GM18909 (cell line): Measurements from ENCODE around the gene DSCAML1.
"Not testable (repeated sequence)": the region's sequence is repeated elsewhere in the genome, so short reads cannot be mapped to it uniquely, and the experiment has no call there.

Experiments used
- ATAC-seq: cut with Tn5 transposase; IDR thresholded peaks from one replicate; pipeline ENCODE4 v1.9.1; 2021; ENCODE audit warnings: mild to moderate bottlenecking; ENCODE audit not compliant: unreplicated experiment, poor library complexity

DSCAML1 gene

GRCh38 chr11:117409511-117409910 lies 387.5 kb downstream of the DSCAML1 start:
- ATAC-seq = no peak

- no peak for ATAC-seq
Observed at GRCh38 chr11:117408356-117408755, 388.7 kb downstream of the DSCAML1 start.

GRCh38 chr11:117407016-117407415 lies 390.0 kb downstream of the DSCAML1 start:
- ATAC-seq = no peak

GRCh38 chr11:117405898-117406297 lies 391.1 kb downstream of the DSCAML1 start:
- ATAC-seq = not testable (repeated sequence)

DNA sequence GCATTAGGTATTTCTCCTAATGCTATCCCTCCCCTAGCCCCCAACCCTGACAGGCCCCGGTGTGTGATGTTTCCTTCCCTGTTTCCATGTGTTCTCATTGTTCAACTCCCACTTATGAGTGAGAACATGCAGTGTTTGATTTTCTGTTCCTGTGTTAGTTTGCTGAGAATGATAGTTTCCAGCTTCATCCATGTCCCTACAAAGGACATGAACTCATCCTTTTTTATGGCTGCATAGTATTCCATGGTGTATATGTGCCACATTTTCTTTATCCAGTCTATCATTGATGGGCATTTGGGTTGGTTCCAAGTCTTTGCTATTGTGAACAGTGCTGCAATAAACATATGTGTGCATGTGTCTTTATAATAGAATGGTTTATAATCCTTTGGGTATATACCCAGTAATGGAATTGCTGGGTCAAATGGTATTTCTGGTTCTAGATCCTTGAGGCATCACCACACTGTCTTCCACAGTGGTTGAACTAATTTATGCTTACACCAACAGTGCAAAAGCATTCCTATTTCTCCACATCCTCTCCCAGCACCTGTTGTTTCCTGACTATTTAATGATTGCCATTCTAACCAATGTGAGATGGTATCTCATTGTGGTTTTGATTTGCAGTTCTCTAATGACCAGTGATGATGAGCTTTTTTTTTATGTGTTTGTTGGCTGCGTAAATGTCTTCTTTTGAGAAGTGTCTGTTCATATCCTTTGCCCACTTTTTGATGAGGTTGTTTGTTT lies 397.7 kb downstream of the DSCAML1 start:
- not testable (repeated sequence) for ATAC-seq

GRCh38 chr11:117398618-117399017 lies 398.4 kb downstream of the DSCAML1 start:
- ATAC-seq = not testable (repeated sequence)

DNA sequence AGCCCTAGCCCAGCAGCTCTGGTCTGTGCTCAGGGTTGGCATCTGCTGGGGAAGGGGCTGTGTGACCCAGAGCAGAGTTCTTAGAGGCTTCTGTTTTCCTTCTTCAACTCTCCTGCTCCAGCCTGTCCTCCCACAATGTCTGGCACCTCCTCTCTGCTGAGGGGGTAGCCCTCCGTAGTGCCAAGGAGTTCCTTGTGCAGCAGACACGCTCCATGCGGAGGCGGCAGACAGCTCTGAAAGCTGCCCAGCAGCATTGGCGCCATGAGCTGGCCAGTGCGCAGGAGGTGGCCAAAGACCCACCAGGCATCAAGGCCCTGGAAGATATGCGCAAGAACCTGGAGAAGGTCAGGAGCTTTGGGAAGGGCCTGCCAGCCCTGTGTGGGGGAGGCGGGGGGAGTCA lies 400.0 kb downstream of the DSCAML1 start:
- ATAC-seq = no peak

DNA sequence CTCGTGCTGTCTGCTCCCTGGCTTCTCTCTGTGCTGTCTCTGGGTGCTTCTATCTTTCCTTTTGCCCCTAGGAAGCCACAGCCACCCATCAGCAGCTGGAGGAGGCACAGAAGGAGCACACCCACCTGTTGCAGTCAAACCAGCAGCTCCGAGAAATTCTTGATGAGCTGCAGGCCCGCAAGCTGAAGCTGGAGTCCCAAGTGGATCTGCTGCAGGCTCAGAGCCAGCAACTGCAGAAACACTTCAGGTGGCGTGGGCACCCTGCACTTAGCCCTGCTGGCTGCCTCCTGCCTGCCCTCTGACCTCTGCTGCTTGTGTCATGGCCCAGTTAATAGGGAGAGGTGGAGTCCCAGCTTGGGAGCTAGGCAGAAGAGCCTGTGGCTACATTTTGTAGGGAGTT lies 401.5 kb downstream of the DSCAML1 start:
- ATAC-seq = no peak

- no peak for ATAC-seq
Observed at GRCh38 chr11:117394221-117394925, 402.6 kb downstream of the DSCAML1 start.

GRCh38 chr11:117392979-117393378 lies 404.0 kb downstream of the DSCAML1 start:
- ATAC-seq = no peak

- ATAC-seq = no peak
Observed at GRCh38 chr11:117392001-117392690, 404.9 kb downstream of the DSCAML1 start.

GRCh38 chr11:117391181-117391580 lies 405.8 kb downstream of the DSCAML1 start:
- ATAC-seq = no peak

- no peak for ATAC-seq
Observed at GRCh38 chr11:117390743-117391142, 406.3 kb downstream of the DSCAML1 start.

DNA sequence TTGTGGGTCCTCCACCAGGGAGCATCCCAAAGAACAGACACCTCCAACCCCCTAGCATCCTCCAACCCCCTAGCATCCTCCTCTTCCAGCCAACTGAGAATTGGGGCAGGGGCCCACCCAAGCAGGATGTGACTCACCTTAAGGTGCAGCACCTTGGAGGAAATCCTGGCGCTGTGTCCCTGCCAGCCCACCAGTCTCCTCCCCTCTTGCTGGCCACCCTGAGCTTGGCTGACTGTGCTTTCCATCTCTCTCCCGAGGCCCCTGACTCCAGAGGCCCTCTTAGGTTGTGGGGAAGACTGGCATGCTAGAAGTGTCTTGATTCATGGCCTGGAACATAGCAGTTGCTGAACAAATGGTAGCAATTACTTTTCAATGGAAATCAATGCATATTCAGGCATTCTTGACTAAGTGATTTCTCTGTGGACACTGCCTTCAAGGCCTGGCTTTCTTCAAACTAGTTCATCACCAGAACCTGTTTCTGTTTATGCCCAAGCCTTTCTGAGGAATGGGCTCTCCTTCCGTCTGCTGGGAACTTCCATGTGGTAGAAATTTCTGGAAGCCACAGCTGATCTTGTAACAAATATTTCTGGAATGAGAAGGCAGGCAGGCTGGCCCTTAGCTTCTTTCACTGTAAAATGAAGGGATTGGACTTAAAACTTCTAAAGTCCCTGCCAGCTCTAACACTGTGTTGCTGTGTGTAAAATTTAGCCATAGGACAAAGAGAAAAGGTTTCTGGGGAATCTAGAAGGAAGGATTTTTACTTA lies 408.8 kb downstream of the DSCAML1 start:
- ATAC-seq = no peak

DNA sequence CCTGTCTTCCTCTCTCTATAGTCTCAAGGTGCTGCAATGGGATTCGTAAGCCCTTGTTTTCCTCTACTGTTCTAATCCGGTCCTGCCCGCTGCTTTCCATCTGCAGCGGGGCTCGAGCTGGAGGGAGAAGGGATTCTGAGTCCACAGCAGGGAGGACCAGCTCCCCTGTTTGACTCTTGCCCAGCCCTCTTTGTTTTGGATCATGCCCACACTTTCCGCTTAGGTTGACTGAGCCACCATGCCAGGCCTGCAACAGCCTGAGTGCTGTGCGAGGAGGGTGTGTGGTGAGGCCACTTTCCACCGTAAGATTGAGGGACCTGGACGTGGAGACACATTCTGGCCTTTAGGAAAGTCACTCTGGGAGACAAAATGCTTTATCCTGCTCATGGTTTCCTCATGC lies 411.1 kb downstream of the DSCAML1 start:
- ATAC-seq = no peak

- ATAC-seq = no peak
Observed at GRCh38 chr11:117385471-117385870, 411.5 kb downstream of the DSCAML1 start.

GRCh38 chr11:117384045-117384444 lies 413.0 kb downstream of the DSCAML1 start:
- no peak for ATAC-seq

GRCh38 chr11:117382746-117383145 lies 414.3 kb downstream of the DSCAML1 start:
- no peak for ATAC-seq

- no peak for ATAC-seq
Observed at GRCh38 chr11:117381481-117382387, 415.3 kb downstream of the DSCAML1 start.
